Endothelial cell of umbilical vein (primary cell): Measurements from ENCODE around the gene GPR68. TPM values are rescaled to one million over a fixed set of nuclear protein-coding genes. Genes with fewer than 3 reads are reported as not detected.

Source experiments
- BruUV-seq: library from RNA; stranded (reverse); fragments of 400-500 nt; replicated peaks from 2 replicates; lab custom pipeline; 2021; lab: Mats Ljungman, UMichigan
- CTCF ChIA-PET: fragments of 300-600, 350-600 bp; sonication (Branson Sonifier 250); formaldehyde crosslinking; loops from one replicate; lab custom pipeline; 2021; ENCODE audit warnings: antibody characterized with exemption, inconsistent platforms; lab: Charles Lee
- POLR2A ChIA-PET: fragments of 300-600, 350-600 bp; sonication (Branson Sonifier 250); formaldehyde crosslinking; loops from one replicate; lab custom pipeline; 2021; ENCODE audit warnings: antibody characterized with exemption, inconsistent platforms; lab: Charles Lee
- DNase-seq: peaks from one replicate; pipeline ENCODE4 v3.0.0-alpha.2; 2011; ENCODE audit warnings: low read depth, low spot score
- FAIRE-seq: peaks from 2 replicates; lab custom pipeline; 2011; peaks lifted over from hg19 to GRCh38; lab: Jason Lieb, UNC
- H2AFZ ChIP-seq: 2 replicates; pipeline ENCODE4 v1.6.0; 2012; ENCODE audit warnings: low read depth, low read length, control low read depth, inconsistent platforms
- H3K27ac ChIP-seq: 2 replicates; pipeline ENCODE4 v1.5.1; 2011; ENCODE audit warnings: low read depth, mild to moderate bottlenecking, control low read depth, low read length, moderate library complexity; ENCODE audit not compliant: insufficient read depth
- H3K27me3 ChIP-seq, 2 experiments: 2 replicates each; pipeline versions ENCODE4 v1.6.0 to v1.6.1; 2011; ENCODE audit warnings: low read length in 2 of 2, mixed read lengths in 1 of 2; ENCODE audit not compliant: control insufficient read depth in 2 of 2, insufficient read depth in 2 of 2
- H3K36me3 ChIP-seq, 2 experiments: 2 replicates in 1 of 2; 3 replicates in 1 of 2; pipeline ENCODE4 v1.5.1; 2011; ENCODE audit warnings: low read length in 2 of 2, mild to moderate bottlenecking in 1 of 2, moderate library complexity in 1 of 2; ENCODE audit not compliant: control insufficient read depth in 2 of 2, insufficient read depth in 2 of 2; ENCODE audit errors: extremely low read depth in 1 of 2
- H3K4me1 ChIP-seq: 3 replicates; pipeline ENCODE4 v1.5.1; 2011; ENCODE audit warnings: mild to moderate bottlenecking, low read length; ENCODE audit not compliant: control insufficient read depth, insufficient read depth; ENCODE audit errors: extremely low read depth
- H3K4me2 ChIP-seq: 2 replicates; pipeline ENCODE4 v1.6.1; 2011; ENCODE audit warnings: low read length, control low read depth, mixed read lengths; ENCODE audit not compliant: insufficient read depth
- H3K4me3 ChIP-seq, 3 experiments: fragments of 200-600 bp in 1 of 3; sonication (generic), shearing (Covaris generic) in 1 of 3; replicated peaks in 1 of 3; 2 replicates each; pipeline ENCODE4 v1.5.1; 2011 to 2016; ENCODE audit warnings: control low read depth in 3 of 3, low read length in 3 of 3, mild to moderate bottlenecking in 2 of 3, inconsistent platforms in 1 of 3, low read depth in 1 of 3, moderate library complexity in 1 of 3; ENCODE audit not compliant: insufficient read depth in 1 of 3
- H3K79me2 ChIP-seq: 2 replicates; pipeline ENCODE4 v1.6.0; 2012; ENCODE audit warnings: low read length, inconsistent platforms; ENCODE audit not compliant: control insufficient read depth, insufficient read depth
- H3K9ac ChIP-seq: replicated peaks from 2 replicates; pipeline ENCODE3; 2011; ENCODE audit warnings: low read length, control low read depth; ENCODE audit not compliant: insufficient read depth; ENCODE audit errors: extremely low read depth
- H3K9me1 ChIP-seq: replicated peaks from 3 replicates; pipeline ENCODE4 v1.6.0; 2011; ENCODE audit warnings: mild to moderate bottlenecking, low read length; ENCODE audit not compliant: control insufficient read depth, insufficient read depth; ENCODE audit errors: extremely low read depth
- H3K9me3 ChIP-seq: replicated peaks from 2 replicates; pipeline ENCODE4 v1.5.1; 2012; ENCODE audit warnings: low read length, inconsistent platforms; ENCODE audit not compliant: control insufficient read depth, insufficient read depth
- H4K20me1 ChIP-seq: replicated peaks from 2 replicates; pipeline ENCODE3; 2011; ENCODE audit warnings: mild to moderate bottlenecking, low read length; ENCODE audit not compliant: control insufficient read depth, insufficient read depth; ENCODE audit errors: extremely low read depth
- CTCF ChIP-seq, 2 donors: IDR thresholded peaks; 1 replicate in 1 of 2; 2 replicates in 1 of 2; pipeline ENCODE4 v1.5.1; 2011; ENCODE audit warnings: low read length in 2 of 2, mild to moderate bottlenecking in 2 of 2, moderate library complexity in 2 of 2, control low read depth in 1 of 2, inconsistent platforms in 1 of 2, low read depth in 1 of 2; ENCODE audit not compliant: insufficient read depth in 1 of 2; ENCODE audit errors: extremely low read depth in 1 of 2
- EZH2 ChIP-seq: IDR thresholded peaks from 2 replicates; pipeline ENCODE4 v1.6.1; 2012; ENCODE audit warnings: borderline replicate concordance, low read depth, mild to moderate bottlenecking, moderate library complexity, low read length, inconsistent platforms; ENCODE audit not compliant: severe bottlenecking
- FOS ChIP-seq: IDR thresholded peaks from 2 replicates; pipeline ENCODE4 v1.6.1; 2011; ENCODE audit warnings: mild to moderate bottlenecking, low read length, moderate library complexity, borderline replicate concordance; ENCODE audit not compliant: insufficient read depth
- GATA2 ChIP-seq: IDR thresholded peaks from 2 replicates; pipeline ENCODE4 v1.7.0; 2011; ENCODE audit warnings: low read depth, mild to moderate bottlenecking, moderate library complexity, mixed read lengths, low read length; ENCODE audit not compliant: insufficient read length, insufficient read depth
- JUN ChIP-seq: IDR thresholded peaks from 2 replicates; pipeline ENCODE4 v1.6.1; 2011; ENCODE audit warnings: borderline replicate concordance, low read depth; ENCODE audit not compliant: insufficient read length, insufficient read depth
- MAX ChIP-seq: IDR thresholded peaks from 2 replicates; pipeline ENCODE4 v1.6.1; 2011; ENCODE audit not compliant: insufficient read depth, insufficient read length
- POLR2A ChIP-seq: IDR thresholded peaks from 2 replicates; pipeline ENCODE4 v1.6.1; 2012; ENCODE audit warnings: low read depth, mild to moderate bottlenecking, control low read depth, low read length
- dilution Hi-C: fragments of 300-500 bp; cut with MboI; formaldehyde crosslinking; loops from one replicate; pipeline ENCODE4 v1.15.0; 2019; ENCODE audit warnings: low sequenced_read_pairs; ENCODE audit not compliant: extremely low pct_ligation_motif_present
- intact Hi-C: fragments of 100-400 bp; cut with micrococcal nuclease; formaldehyde crosslinking; loops from one replicate; pipeline ENCODE4 v1.10.0; 2022
- polyA plus RNA-seq, 4 experiments: library from polyadenylated mRNA; depleted of rRNA in 3 of 4; stranded (reverse) in 3 of 4; unstranded in 1 of 4; fragments of >200 nt; gene quantifications; 2 replicates each; pipeline versions ENCODE4 v1.2.1 to v1.2.3, GENCODE V29; 2011 to 2012; ENCODE audit warnings: missing spikeins in 1 of 4
- total RNA-seq: library from RNA; stranded (reverse); gene quantifications from 2 replicates; pipeline ENCODE4 v1.2.3, GENCODE V29; 2021

Gene GPR68
- total and polyA plus RNA-seq, 2 donors (not counting 3 experiments of a cell fraction or from before 2014, with no cell fraction given), result 0.24 to 0.36 TPM

GRCh38 chr14:91197631-91198030, 46.9 kb downstream of the GPR68 start:
- no peaks in the 10 kb centered on the region for H4K20me1 ChIP-seq
- POLR2A ChIA-PET, result no interaction called here
- no peak overlapping the region for H3K9ac ChIP-seq
- no peaks in the 10 kb centered on the region for H3K79me2 ChIP-seq
- no peaks in the 10 kb centered on the region for H3K9me3 ChIP-seq
- no peak for TF ChIP-seq JUN
- no peak for TF ChIP-seq FOS
- no peak for TF ChIP-seq CTCF (IDR thresholded peaks at IDR 0.05; ENCODE audit: extremely low read depth in 1 of 2, insufficient read depth in 1 of 2, low read depth in 1 of 2, low read length in 2 of 2)
- TF ChIP-seq POLR2A, result no peak
- TF ChIP-seq MAX, result no peak
- TF ChIP-seq GATA2, result no peak
- TF ChIP-seq EZH2, result no peak
- peaks cover 4 to 14% of the 10 kb centered on the region in 2 experiments for H3K36me3 ChIP-seq
- no peak for FAIRE-seq
- dilution Hi-C loops (no loop called here), intact Hi-C loops (no loop called here)
- no peak overlapping the region for H3K4me3 ChIP-seq
- no peak overlapping the region for H3K27ac ChIP-seq
- H3K27me3 ChIP-seq, result no peaks in the 10 kb centered on the region
- no peak overlapping the region for H3K4me2 ChIP-seq
- no peaks in the 10 kb centered on the region for H3K9me1 ChIP-seq
- no TSS peak for BruUV-seq
- no peak overlapping the region for H2AFZ ChIP-seq
- no peak for DNase-seq
- CTCF ChIA-PET, result no interaction called here
- H3K4me1 ChIP-seq, result peaks cover 8% of the 10 kb centered on the region
